Measurements from ENCODE around the gene ZNHIT6. TPM values are rescaled to one million over a fixed set of nuclear protein-coding genes. Genes with fewer than 3 reads are reported as not detected.
A peak's percentile ranks its signal among the peaks of the same experiment; 100 is the strongest.

ZNHIT6 gene
- total RNA-seq, 3 donors from 2014 or later, result 8.8 to 16.5 (median 10.5) TPM

DNA sequence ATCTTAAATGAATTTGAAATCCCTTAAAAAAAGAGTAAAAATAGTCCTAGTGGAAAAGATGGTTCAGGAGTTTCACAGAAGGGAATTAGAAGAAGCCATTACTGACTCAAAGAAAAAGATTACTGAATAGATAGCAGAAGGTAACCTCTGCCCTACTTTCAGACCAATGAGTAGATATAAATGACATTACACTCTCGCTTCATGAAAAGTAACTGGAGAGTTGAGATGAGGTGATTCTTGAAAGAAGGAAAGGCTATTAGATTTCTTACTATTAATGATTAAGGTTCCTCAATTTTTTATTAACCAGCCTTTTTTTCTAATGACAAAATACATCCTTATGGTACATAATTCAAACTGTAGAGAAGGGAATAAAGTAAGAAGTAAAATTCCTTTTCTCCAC, 99.4 kb downstream of the ZNHIT6 start:
- intact Hi-C loops (cut with DNase I, micrococcal nuclease), result no loop called here
- no peak for ATAC-seq
- TF ChIP-seq, protein P1, sequence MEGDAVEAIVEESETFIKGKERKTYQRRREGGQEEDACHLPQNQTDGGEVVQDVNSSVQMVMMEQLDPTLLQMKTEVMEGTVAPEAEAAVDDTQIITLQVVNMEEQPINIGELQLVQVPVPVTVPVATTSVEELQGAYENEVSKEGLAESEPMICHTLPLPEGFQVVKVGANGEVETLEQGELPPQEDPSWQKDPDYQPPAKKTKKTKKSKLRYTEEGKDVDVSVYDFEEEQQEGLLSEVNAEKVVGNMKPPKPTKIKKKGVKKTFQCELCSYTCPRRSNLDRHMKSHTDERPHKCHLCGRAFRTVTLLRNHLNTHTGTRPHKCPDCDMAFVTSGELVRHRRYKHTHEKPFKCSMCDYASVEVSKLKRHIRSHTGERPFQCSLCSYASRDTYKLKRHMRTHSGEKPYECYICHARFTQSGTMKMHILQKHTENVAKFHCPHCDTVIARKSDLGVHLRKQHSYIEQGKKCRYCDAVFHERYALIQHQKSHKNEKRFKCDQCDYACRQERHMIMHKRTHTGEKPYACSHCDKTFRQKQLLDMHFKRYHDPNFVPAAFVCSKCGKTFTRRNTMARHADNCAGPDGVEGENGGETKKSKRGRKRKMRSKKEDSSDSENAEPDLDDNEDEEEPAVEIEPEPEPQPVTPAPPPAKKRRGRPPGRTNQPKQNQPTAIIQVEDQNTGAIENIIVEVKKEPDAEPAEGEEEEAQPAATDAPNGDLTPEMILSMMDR (IDR thresholded peaks at IDR 0.05), result no peak
- Histone ChIP-seq H3K4me1 (ENCODE audit: low read depth) (peaks cover 5% of the 10 kb centered on the region), H3K9me3 (no peaks in the 10 kb centered on the region), H3K36me3 (ENCODE audit: low read depth) (no peaks in the 10 kb centered on the region), H3K4me3 (no peak overlapping the region)
- DNase-seq, result no peak

DNA sequence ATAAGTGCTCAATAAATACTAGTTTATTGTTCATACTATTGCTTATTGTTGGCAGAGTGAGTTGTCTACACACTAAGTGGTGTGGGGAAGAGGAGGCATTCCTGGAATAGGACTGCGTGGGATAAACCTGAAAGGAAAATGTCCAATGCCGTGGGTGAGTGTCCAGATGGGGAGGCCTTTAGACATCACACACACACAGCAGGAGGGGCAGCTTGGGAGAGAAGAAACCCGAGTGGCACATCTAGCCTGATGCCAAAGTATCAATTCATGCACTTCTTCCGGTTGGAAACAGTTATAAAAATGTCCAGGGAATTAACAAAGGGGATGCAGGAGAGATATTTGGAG, 100.3 kb downstream of the ZNHIT6 start:
- no peak for DNase-seq
- H3K4me3 ChIP-seq, result no peak overlapping the region
- intact Hi-C loops (cut with DNase I, micrococcal nuclease), result no loop called here
- TF ChIP-seq, protein P1 (IDR thresholded peaks at IDR 0.05), result no peak
- no peaks in the 10 kb centered on the region for H3K36me3 ChIP-seq (ENCODE audit: low read depth)
- ATAC-seq, result no peak
- peaks cover 5% of the 10 kb centered on the region for H3K4me1 ChIP-seq (ENCODE audit: low read depth)
- no peaks in the 10 kb centered on the region for H3K9me3 ChIP-seq

DNA sequence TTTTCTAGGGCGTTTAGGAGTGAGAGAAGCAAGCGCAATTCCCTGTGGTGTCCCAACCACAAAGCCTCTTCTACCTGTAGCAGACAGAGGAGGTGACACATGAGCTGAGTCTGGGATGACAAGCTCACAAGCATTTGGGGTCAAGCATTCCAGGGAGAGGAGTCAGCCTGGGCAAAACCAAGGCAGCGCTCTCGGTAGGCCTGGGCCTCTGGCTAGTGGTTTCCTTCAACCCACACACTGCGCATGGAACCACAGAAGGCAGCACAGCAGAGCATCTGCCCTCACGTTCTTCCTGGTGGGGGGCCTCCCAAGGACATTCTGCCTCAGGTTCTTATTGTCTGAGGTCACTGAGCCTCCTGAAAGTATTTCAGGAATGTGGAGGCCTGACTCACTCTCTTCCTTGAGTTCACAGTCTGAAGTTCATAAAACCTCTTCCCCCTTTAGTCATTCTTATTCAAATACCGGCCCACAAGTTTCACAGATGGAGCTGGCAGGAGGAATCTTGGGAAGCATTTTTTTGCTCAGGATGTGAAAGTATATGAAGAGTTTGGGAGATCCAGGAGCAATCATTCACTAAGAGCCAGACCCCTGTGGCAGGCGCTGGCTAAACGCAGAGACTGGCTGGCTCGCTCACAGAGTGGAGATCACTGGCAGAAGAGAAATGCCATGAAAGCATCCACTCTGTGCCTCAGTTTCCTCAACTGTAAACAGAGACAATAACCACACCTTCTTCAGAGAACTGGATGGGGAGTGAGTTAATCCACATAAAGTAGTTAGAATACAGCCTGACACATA, 100.9 kb downstream of the ZNHIT6 start:
- peak; percentile 32 for ATAC-seq
- TF ChIP-seq, protein P1 (IDR thresholded peaks at IDR 0.05), result no peak
- Histone ChIP-seq H3K9me3 (no peaks in the 10 kb centered on the region), H3K4me3 (no peak overlapping the region), H3K36me3 (ENCODE audit: low read depth) (no peaks in the 10 kb centered on the region), H3K4me1 (ENCODE audit: low read depth) (peaks cover 5% of the 10 kb centered on the region)
- intact Hi-C loops (cut with DNase I, micrococcal nuclease), result no loop called here
- DNase-seq, result no peak

DNA sequence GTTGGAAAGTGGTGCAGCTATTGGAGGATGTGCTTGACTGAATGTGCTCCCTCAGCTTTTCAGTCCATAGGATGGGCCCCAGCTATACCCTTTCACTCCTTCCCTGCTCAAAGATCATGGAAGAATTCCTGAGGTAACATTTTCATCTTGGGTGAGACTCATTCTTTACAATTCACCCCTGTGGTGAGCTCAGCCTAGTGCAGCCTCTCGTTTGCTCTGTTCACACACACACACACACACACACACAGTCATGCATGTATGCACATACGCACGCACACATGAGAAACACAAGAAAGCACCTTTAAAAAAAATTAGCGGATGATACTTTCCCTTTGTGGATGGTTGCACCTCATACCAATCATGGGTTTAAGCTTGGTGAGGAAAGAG, 101.8 kb downstream of the ZNHIT6 start:
- TF ChIP-seq, protein P1 (IDR thresholded peaks at IDR 0.05), result no peak
- Histone ChIP-seq H3K36me3 (ENCODE audit: low read depth) (no peaks in the 10 kb centered on the region), H3K9me3 (no peaks in the 10 kb centered on the region), H3K4me3 (no peak overlapping the region), H3K4me1 (ENCODE audit: low read depth) (peaks cover 5% of the 10 kb centered on the region)
- ATAC-seq (no peak), DNase-seq (no peak)
- intact Hi-C loops (cut with DNase I, micrococcal nuclease), result no loop called here

DNA sequence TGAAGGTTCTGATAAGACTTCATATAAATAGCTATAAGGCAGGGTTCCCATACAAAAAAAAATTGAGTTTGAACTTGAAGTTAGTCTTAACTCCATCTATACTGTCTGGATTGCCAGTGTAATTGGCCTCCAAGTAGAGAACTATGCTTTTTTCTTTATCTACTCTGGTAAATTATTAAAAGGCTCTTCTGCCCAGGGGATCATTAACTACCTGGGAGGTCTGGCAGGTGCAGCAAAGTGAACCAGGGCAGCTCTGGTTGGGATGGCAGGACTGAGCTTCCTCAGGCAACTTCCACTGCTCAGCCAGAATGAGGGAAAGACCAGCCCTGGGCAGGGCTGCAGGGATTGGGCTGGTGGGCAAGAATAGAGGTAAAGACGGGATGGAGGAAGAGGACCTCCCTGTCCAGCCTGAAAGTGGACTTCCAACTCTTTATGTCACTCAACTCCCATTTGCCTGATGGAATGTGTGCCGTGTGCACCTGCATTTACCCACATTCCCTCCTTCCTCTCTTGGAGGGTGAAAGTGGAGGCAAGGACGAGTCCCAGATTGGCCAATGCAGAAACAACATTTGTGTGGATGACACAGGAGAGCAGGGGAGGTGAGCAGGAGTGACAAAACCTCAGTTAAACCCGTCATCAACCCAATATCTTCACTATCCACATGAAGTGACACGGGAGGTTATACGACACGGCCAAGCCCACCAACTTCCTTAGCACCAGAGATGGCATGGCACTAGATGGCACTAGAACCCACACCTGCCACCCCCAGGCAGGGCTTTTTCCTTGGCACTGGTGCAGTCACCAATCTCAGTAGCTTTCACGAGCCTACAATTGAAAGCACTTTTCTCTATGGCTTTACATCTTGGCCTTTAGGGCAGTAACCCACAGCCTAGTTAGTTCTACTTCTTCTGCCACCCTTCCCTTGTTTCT, 102.5 kb downstream of the ZNHIT6 start:
- no peaks in the 10 kb centered on the region for H3K36me3 ChIP-seq (ENCODE audit: low read depth)
- no peaks in the 10 kb centered on the region for H3K9me3 ChIP-seq
- peaks cover 5% of the 10 kb centered on the region for H3K4me1 ChIP-seq (ENCODE audit: low read depth)
- ATAC-seq (peak; percentile 76), DNase-seq (peak in 1 of 3 donors; percentile 22)
- TF ChIP-seq, protein P1 (IDR thresholded peaks at IDR 0.05), result no peak
- no peak overlapping the region for H3K4me3 ChIP-seq
- intact Hi-C loops (cut with DNase I, micrococcal nuclease), result no loop called here

All from mucosa of descending colon (tissue), 3 donors.